Measurements from ENCODE around the gene TMEM233. TPM values are rescaled to one million over a fixed set of nuclear protein-coding genes. Genes with fewer than 3 reads are reported as not detected.
A peak's percentile ranks its signal among the peaks of the same experiment; 100 is the strongest.

Gene TMEM233
- total RNA-seq, 4 donors from 2014 or later, result 0.17 to 0.91 (median 0.46) TPM

GRCh38 chr12:119659289-119659897 lies 65.8 kb downstream of the TMEM233 start:
- Histone ChIP-seq H3K27ac (replicated peaks in 1 of 4) (no peak overlapping the region), H3K36me3 (no peaks in the 10 kb centered on the region), H3K4me1 (no peaks in the 10 kb centered on the region), H3K9me3 (peaks cover 0 to 4% (median 0%) of the 10 kb centered on the region in 4 donors), H3K27me3 (no peaks in the 10 kb centered on the region), H3K4me3 (no peak overlapping the region)
- intact Hi-C loops (cut with DNase I), result no loop called here
- WGBS, result 45% methylated on average over 6 of the region's 6 CpGs
- DNase-seq (ENCODE audit: extremely low spot score), result no peak
- TF ChIP-seq POLR2AphosphoS5 (IDR thresholded peaks at IDR 0.05), result no peak
- TF ChIP-seq EP300 (IDR thresholded peaks at IDR 0.05), result no peak
- peak in 2 of 3 experiments; percentile 76 to 87 for TF ChIP-seq CTCF (IDR thresholded peaks at IDR 0.05)

- no peaks in the 10 kb centered on the region for H3K36me3 ChIP-seq
- DNase-seq (ENCODE audit: extremely low spot score), result no peak
- no peaks in the 10 kb centered on the region for H3K27me3 ChIP-seq
- H3K4me1 ChIP-seq, result no peaks in the 10 kb centered on the region
- no peak overlapping the region for H3K27ac ChIP-seq (replicated peaks in 1 of 4)
- H3K4me3 ChIP-seq, result no peak overlapping the region
- intact Hi-C loops (cut with DNase I), result loop anchor here (10.0 kb wide), 1 partner anchor 125 kb away; no protein-coding TSS in a partner anchor
- 77% methylated on average over 5 of the region's 5 CpGs for WGBS
- H3K9me3 ChIP-seq, result no peaks in the 10 kb centered on the region
- TF ChIP-seq POLR2AphosphoS5 (IDR thresholded peaks at IDR 0.05), result no peak
- no peak for TF ChIP-seq CTCF (IDR thresholded peaks at IDR 0.05)
- no peak for TF ChIP-seq EP300 (IDR thresholded peaks at IDR 0.05)
- no peak for TF ChIP-seq POLR2A (IDR thresholded peaks at IDR 0.05; ENCODE audit: low read depth)
Measured at GRCh38 chr12:119660076-119660475, 66.5 kb downstream of the TMEM233 start.

- no peak for DNase-seq (ENCODE audit: extremely low spot score)
- Histone ChIP-seq H3K27ac (replicated peaks in 1 of 4) (no peak overlapping the region), H3K27me3 (no peaks in the 10 kb centered on the region), H3K36me3 (no peaks in the 10 kb centered on the region), H3K4me1 (peaks cover under 1 to 10% (median 5%) of the 10 kb centered on the region in 4 donors), H3K4me3 (no peak overlapping the region), H3K9me3 (no peaks in the 10 kb centered on the region)
- TF ChIP-seq EP300 (IDR thresholded peaks at IDR 0.05), result no peak
- TF ChIP-seq POLR2AphosphoS5 (IDR thresholded peaks at IDR 0.05), result no peak
- TF ChIP-seq CTCF (IDR thresholded peaks at IDR 0.05), result no peak
- TF ChIP-seq POLR2A (IDR thresholded peaks at IDR 0.05; ENCODE audit: low read depth), result no peak
- 69% methylated on average over 4 of the region's 4 CpGs for WGBS
- intact Hi-C loops (cut with DNase I), result loop anchor here (10.0 kb wide), 1 partner anchor 123 kb away; no protein-coding TSS in a partner anchor
Measured at GRCh38 chr12:119661882-119662281, 68.3 kb downstream of the TMEM233 start.

GRCh38 chr12:119664642-119665041 lies 71.1 kb downstream of the TMEM233 start:
- intact Hi-C loops (cut with DNase I), result loop anchor here (10.0 kb wide), 1 partner anchor 120 kb away; no protein-coding TSS in a partner anchor
- Histone ChIP-seq H3K36me3 (no peaks in the 10 kb centered on the region), H3K27ac (replicated peaks in 1 of 4) (no peak overlapping the region), H3K9me3 (no peaks in the 10 kb centered on the region), H3K4me3 (no peak overlapping the region), H3K27me3 (no peaks in the 10 kb centered on the region), H3K4me1 (peaks cover 17 to 29% (median 26%) of the 10 kb centered on the region in 4 donors)
- TF ChIP-seq POLR2AphosphoS5 (IDR thresholded peaks at IDR 0.05), result no peak
- TF ChIP-seq EP300 (IDR thresholded peaks at IDR 0.05), result no peak
- TF ChIP-seq POLR2A (IDR thresholded peaks at IDR 0.05; ENCODE audit: low read depth), result no peak
- TF ChIP-seq CTCF (IDR thresholded peaks at IDR 0.05), result no peak
- DNase-seq (ENCODE audit: extremely low spot score), result no peak
- WGBS, result 93% methylated on average over 1 of the region's 1 CpG
